NCI-H510A (cell line): ENCODE results near the gene SIRPD.

Experiments
- DNase-seq: peaks from one replicate; lab custom pipeline; 2025; lab: John Stamatoyannopoulos, UW

SIRPD gene

DNA sequence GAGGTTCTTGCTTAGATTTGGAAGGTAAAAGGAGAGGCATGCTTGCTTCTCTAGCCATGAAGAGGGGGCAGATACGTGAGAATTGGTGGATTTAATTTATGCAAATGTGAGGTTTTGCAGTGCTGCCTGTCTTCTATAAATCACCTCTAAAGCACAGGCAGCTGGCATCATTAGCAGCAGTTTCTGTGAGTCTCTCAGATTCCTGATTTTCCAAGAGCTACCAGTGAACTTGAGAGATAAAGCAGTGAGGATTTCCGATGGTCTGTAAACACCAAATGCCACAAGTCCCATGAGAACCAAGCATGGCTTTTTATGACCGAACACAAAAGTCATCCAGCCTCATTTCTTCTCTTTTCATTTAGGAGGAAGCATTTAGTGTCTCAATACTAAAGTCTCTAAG, 63.1 kb downstream of the SIRPD start:
- no peak for DNase-seq

DNA sequence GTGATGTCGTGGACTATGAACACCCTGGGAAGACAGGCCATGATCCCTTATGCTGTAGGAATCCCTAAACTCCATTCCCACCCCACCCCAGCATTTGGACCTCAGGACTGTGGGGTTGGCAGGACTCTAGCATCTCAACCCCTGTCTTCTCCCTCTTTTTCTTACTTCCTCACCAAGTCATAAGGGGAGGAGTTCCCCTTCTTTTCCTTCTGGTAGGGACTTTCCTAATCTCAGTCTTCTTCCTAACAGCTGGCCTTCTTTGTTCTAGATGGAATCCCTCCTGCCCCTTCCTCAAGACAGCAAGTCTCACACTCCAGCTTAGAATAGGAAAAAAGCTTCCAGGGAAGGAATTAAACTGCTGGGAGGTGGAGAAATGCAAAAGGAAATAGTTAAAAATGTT, 64.0 kb downstream of the SIRPD start:
- no peak for DNase-seq

DNA sequence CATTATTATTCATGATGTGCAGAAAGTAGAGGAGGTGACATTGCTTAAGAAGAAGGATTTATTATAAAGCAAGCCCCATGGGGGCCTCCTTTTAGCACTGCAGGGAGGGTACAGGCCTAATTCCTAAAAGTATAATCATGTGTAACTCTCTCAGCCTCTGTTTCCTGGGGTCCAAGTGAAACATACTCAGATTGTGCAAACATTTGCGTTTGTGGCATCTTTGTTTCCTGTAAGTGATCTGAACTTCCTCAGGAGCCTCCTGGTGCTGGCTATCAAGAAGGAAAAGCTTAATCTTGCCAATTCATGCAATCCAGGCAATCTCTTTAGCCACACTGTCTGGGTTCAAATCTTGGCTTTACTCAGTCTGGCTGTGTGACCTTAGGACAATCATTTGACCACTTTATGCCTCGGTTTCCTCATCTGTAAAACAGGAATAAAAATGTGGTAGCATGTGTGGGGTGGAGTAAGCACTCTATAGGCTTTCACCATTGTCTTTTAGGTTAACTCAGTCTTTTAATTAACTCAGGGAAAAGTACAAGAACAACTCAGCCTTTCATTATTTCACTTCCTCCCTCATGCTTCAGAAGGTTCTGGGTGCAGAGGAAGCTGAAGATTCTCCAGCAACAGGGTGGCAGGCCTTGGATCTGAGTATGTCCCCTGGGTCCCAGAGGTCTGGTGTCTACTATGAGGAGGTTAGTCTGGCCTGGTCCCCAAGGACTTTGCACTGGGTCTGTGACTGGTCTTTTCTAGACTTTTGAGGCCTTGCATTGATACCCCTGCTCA, 65.5 kb downstream of the SIRPD start:
- no peak for DNase-seq

DNA sequence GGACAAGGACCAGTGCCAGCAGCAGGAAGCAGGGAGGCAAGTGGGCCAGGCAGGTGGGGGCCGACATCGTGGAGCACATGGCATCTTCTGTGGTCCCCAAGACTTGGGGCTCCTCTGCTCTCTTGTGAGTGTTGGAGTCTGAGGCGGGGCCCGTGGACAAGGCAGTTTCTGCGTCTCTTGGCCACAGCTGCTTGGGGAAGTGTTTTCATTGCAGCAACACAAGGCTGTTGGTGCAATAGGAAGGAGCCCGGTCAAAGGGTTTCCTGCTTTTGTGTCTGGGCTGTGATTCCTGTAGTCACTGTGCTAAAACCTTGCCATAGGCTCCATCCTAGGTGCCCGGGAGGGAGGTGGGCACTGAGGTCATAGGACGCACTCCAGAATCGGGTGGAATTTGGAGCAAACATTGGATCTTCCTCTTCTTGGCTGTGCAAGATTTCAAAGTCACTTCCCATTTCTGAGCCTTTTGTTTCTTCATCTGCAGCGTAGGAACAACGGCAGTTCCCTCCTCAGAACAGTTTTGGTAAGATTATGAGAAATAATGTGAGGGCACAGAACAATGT, 66.1 kb downstream of the SIRPD start, which contains the start of gene SIRPB2:
TSS of gene SIRPB2 (minus strand) at position 140 of the 560 bp plus-strand sequence. CDS start at position 79, 61 bp downstream.
- no peak for DNase-seq

DNA sequence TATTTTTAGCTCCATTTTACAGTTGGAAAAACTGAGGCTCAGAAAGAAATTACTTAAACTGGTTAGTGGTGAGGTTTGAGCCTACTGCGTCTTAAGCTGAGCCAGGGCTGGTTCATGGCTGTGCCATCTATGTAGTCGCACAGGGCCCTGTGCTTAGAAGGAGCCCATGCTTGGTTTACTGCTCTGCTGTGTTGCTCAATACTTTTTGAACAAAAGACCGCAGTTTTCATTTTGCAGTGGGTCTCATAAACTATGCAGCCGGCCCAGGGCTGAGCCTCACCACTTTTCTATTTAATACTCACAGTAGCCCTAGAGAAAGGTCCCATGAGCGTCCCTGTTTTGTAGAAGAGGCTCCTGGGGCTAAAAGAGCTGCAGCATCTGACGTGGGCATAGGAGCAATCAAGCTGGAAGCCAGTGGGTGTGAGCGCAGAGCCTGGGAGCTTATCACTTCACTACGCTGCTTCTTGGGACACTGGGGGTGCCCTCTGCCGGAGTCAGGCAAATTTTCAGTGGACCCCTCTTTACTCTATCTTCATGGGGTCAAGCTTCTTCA, 66.8 kb downstream of the SIRPD start:
- DNase-seq: no peak

DNA sequence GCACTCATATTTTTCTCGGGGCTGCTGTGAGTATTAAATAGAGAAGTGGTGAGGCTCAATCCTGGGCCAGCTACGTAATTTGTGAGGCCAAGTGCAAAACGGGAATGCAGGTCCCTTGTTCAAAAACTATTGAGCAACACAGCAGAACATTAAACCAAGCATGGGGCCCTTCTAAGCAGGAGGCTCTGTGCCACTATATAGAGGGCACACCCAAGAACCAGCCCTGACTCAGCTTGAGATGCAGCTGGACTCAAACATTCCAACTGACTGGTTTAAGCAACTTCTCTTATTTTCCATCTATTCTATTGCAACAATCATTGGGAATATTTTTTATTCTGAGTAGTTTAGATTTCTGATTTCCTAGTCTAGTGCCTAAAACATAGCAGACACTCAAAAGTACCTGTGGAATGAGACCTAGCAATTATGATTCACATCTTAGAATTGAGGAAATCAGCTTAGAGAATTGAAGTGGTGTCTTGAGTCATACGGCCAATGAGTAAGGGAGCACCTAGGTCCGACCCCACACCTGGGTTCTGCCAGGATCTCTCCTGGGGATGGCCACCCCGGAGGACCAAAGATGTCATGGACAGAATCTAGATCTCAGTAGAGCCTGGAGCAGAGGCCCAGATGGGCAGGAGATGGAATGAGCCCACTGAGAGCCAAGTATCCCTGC, 67.6 kb downstream of the SIRPD start:
- DNase-seq: no peak

DNA sequence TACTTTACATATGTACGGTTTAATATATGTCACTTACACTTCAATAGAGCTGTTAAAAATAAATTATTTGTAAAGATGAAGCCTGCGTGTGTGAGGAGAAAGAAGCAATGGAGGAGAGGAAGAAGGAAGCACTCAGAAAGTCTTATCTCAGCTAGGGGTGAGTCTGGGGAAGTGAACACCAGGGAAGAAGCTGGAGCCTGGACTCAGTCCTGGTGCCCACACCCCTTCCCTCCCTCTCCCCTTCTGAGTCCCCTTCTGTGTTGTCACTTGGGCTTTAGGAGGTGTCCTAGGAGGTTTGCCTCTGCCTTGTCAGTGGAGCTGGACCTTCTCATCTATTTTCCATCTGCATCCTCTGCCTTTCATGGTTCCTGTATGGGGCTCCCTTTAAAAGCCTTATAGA, 68.2 kb downstream of the SIRPD start:
- no peak for DNase-seq

DNA sequence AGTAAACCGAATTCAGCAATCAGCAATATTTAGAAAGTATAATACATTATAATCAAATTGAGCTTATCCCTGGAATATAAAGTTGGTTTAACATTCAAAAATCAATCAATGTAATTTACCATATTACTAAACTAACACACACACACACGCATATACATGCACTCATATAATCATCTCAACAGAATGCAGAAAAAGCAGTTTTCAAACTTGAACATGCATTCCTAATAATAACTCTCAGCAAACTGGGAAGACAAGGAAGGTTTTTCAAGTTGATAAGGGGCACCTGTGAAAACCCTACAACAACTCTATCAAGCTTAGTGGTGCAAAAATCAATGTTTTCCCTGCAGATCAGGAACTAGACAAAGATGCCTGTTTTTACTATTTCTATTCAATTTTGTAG, 70.9 kb downstream of the SIRPD start:
- no peak for DNase-seq

DNA sequence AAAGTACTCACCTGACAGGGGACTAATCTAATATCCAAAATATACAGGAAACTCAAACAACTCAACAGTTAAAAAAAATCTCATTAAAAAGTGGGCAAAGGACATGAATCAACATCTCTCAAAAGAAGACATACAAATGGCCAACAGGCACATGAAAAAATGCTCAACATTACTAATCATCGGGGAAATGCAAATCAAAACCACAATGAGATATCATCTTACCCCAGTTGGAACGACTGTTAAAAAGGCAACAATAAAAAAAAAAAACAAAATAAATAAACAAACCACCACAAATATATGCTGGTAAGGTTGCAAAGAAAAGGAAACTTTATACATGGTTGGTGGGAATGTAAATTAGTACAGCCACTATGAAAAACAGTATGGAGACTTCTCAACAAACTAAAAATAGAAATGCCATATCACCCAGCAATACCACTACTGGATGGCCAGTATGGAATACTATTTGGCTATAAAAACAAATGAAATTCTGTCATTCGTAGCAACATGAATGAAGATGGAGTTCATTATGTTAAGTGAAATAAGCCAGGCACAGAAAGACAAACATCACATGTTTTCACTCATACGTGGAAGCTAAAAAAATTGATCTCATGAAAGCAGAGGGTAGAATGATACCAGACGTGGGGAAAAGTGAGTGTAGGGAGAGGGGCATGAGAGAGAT, 72.9 kb downstream of the SIRPD start:
- DNase-seq: no peak
